ENCODE data around the gene GKN1.

The GKN1 gene

GRCh38 chr2:69010437-69011194 lies 36.2 kb downstream of the GKN1 start:
- DNase-seq = no peak

DNA sequence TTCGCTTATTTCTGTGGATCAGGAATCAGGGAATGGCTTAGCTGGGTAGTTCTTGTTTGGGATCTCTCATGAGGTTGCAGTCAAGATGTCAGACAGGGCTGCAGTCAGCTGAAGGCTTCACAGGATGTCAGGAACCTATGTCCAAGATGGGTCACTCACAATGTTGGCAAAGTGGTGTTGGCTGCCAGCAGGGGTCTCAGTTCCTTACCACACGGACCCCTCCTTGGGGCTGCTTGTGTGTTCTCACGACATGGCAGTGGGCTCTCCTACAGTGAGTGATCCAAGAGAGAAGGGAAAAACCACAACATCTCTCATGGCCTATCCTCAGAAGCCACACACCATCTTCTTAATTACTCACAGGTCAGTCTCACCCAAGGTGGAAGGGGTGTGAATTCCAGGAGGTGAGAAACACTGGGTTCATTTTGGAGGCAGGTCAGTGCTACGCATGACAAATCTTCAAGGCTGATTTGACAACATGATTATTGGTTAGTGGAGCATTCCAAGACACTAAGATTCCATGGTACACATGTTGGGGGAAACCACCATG lies 37.2 kb downstream of the GKN1 start:
- no peak for DNase-seq

GRCh38 chr2:69012310-69013141 lies 38.1 kb downstream of the GKN1 start:
- DNase-seq = peak; percentile 40

DNA sequence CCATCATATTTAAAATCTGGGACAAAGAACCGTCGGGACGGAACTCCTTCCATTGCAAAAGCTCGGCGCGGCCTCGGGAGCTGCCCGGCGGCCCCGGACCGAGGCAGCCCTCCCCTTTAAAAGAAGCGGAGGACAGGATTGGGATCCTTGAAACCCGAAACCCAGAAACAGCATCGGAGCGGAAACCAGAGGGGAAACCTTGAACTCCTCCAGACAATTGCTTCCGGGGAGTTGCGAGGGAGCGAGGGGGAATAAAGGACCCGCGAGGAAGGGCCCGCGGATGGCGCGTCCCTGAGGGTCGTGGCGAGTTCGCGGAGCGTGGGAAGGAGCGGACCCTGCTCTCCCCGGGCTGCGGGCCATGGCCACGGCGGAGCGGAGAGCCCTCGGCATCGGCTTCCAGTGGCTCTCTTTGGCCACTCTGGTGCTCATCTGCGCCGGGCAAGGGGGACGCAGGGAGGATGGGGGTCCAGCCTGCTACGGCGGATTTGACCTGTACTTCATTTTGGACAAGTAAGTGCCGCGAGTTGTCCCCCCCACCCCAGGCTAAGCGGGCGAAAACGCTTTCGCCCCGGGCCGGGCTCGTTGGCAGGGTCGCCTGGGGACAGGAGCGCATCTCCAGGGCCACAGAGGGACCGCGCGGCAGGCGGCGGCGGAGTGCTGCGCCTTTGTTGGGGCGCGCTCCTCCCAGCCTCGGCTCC lies 38.9 kb downstream of the GKN1 start, which contains the start of gene ANTXR1:
Gene ANTXR1, plus strand, starts transcription at position 38 of the 698 bp plus-strand sequence. Its CDS starts 321 bp downstream, at position 359.
- no peak for DNase-seq

- no peak for DNase-seq
Observed at GRCh38 chr2:69013840-69014821, 39.7 kb downstream of the GKN1 start.

- no peak for DNase-seq
Observed at GRCh38 chr2:69017080-69017479, 42.6 kb downstream of the GKN1 start.

DNA sequence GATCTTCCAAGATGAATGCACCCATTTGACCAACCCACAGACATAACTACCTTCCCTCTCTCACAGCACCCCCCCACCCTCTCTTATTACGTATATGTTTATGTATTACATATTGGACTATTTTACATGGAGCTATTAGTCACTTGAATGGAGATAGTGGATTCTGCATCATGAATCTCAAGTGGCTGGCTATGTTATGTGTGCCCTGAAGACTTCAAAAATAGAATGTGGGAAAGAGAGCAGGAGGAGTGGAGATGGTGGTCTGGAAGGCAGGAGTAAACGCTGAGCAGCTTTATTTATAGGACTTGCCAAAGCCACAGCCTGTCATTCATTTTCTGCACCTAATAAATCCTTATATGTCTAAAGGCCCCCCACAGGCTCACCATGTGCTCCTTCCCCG lies 43.4 kb downstream of the GKN1 start:
- DNase-seq = no peak

DNA sequence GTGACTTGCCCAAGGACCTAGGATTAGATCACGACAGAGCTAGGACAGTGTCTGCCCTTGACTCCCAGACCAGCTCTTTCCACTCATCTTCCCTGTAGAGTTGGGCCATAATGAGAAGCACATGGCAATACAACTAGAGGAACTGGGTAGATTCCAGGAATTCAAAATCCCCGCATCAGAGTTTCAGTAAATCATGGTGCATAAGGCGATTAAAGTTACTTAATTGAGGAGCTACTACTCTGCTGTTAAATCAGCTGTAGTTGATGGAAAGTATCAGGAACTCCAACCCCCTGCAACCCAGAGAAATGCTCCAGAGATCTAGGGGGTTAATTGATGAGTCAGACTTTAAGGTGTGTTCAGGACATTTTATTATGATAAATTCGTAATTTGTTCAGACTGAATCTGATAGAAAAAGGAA lies 44.3 kb downstream of the GKN1 start:
- no peak for DNase-seq

DNA sequence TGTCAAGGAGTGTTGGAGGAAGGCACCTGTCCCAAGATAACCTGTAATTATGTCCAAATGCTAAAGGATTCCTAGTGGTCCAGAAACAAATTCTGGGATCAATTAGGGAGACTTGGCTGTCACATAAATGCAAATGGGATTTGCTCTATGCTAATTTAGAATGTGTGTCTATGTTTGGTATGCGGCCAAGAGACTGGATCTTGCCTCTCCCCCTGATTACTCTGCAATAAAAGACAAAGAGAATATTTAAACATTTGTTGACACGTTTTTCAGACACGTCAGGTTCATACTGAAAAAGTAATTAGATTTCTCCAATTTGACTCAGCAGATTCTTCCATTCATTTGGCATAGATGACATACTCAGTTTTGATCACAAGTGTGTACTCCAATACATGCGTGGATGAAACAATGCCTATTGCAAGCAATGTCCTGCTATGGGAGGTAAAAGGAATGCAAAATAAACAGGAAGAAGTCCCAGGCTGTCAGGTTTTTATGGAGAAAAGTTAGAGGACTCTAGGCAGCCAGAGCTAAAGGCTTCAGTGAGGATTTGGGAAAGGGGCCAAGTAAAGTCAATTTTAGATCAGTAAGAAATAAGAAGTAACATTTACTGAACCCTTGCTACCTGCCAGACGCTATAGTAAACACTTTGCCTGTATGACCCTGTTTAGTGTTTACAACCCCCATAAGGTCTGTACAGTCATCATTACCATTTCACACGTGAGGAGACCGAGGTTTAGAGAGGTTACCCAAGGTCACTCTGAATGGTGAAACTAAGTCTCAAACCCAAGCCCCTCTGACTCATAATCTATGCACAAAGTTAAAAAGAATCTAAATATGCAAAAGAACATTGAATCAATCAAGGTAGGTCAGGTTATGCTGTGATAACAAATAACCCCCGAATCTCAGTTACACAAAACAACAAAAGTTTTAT lies 46.3 kb downstream of the GKN1 start:
- no peak for DNase-seq

GRCh38 chr2:69021727-69022126 lies 47.3 kb downstream of the GKN1 start:
- DNase-seq = no peak

- DNase-seq = no peak
Observed at GRCh38 chr2:69022548-69022947, 48.1 kb downstream of the GKN1 start.

DNA sequence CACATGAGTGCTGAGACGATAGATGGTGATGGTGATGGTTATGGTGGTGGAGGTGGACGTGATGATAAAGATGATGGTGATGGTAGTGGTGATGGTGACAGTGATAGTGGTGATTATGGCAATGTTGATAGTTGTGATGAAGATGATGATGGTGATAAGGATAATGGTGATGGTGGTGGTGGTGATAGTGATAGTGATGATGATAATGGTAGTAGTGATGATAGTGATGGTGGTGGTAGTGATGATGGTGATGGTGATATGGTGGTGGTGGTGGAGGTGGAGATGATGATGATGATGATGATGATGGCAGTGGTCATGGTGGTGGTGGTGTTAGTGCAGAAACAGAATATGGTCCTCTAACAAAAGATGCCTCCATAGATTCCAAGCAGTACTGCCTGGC lies 48.8 kb downstream of the GKN1 start:
- DNase-seq = no peak

- DNase-seq = no peak
Observed at GRCh38 chr2:69026026-69026425, 51.6 kb downstream of the GKN1 start.

GRCh38 chr2:69026691-69027459 lies 52.4 kb downstream of the GKN1 start:
- DNase-seq = no peak
